ENCODE data around the gene CITED4.
A peak's percentile ranks its signal among the peaks of the same experiment; 100 is the strongest.

Gene CITED4

GRCh38 chr1:40851643-40852042, 10.5 kb downstream of the CITED4 start:
- no peak for DNase-seq

GRCh38 chr1:40849801-40850592, 12.2 kb downstream of the CITED4 start:
- DNase-seq, result peak; percentile 18

GRCh38 chr1:40848530-40849189, 13.5 kb downstream of the CITED4 start:
- DNase-seq, result peak; percentile 25

GRCh38 chr1:40847023-40847745, 15.0 kb downstream of the CITED4 start:
- no peak for DNase-seq

- no peak for DNase-seq
Observed at GRCh38 chr1:40845895-40846294, 16.3 kb downstream of the CITED4 start.

- DNase-seq, result no peak
Observed at GRCh38 chr1:40844887-40845878, 17.0 kb downstream of the CITED4 start.

GRCh38 chr1:40844079-40844478, 18.1 kb downstream of the CITED4 start:
- no peak for DNase-seq

GRCh38 chr1:40842691-40843090, 19.5 kb downstream of the CITED4 start:
- no peak for DNase-seq

- no peak for DNase-seq
Observed at GRCh38 chr1:40842207-40842606, 20.0 kb downstream of the CITED4 start.

- no peak for DNase-seq
Observed at GRCh38 chr1:40841602-40842001, 20.6 kb downstream of the CITED4 start.

- DNase-seq, result no peak
Observed at GRCh38 chr1:40840526-40841323, 21.4 kb downstream of the CITED4 start.

- DNase-seq, result no peak
Observed at GRCh38 chr1:40839943-40840335, 22.2 kb downstream of the CITED4 start.

- DNase-seq, result no peak
Observed at GRCh38 chr1:40838980-40839942, 22.9 kb downstream of the CITED4 start.

- no peak for DNase-seq
Observed at GRCh38 chr1:40838045-40838979, 23.9 kb downstream of the CITED4 start.

- no peak for DNase-seq
Observed at GRCh38 chr1:40837601-40838000, 24.6 kb downstream of the CITED4 start.

- DNase-seq, result no peak
Observed at GRCh38 chr1:40836283-40836682, 25.9 kb downstream of the CITED4 start.

- no peak for DNase-seq
Observed at GRCh38 chr1:40834968-40835545, 27.1 kb downstream of the CITED4 start.

- no peak for DNase-seq
Observed at GRCh38 chr1:40833979-40834378, 28.2 kb downstream of the CITED4 start.

Measured in NCI-H1694 (cell line).